Measurements from ENCODE around the gene KDM2B.

GRCh38 chr12:121525411-121525810, 55.4 kb downstream of the KDM2B start:
- no peak for TF ChIP-seq POLR2A (IDR thresholded peaks at IDR 0.05)
- TF ChIP-seq, protein P1, sequence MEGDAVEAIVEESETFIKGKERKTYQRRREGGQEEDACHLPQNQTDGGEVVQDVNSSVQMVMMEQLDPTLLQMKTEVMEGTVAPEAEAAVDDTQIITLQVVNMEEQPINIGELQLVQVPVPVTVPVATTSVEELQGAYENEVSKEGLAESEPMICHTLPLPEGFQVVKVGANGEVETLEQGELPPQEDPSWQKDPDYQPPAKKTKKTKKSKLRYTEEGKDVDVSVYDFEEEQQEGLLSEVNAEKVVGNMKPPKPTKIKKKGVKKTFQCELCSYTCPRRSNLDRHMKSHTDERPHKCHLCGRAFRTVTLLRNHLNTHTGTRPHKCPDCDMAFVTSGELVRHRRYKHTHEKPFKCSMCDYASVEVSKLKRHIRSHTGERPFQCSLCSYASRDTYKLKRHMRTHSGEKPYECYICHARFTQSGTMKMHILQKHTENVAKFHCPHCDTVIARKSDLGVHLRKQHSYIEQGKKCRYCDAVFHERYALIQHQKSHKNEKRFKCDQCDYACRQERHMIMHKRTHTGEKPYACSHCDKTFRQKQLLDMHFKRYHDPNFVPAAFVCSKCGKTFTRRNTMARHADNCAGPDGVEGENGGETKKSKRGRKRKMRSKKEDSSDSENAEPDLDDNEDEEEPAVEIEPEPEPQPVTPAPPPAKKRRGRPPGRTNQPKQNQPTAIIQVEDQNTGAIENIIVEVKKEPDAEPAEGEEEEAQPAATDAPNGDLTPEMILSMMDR (IDR thresholded peaks at IDR 0.05), result no peak

Measured in breast epithelium (tissue), 3 donors.